ENCODE results near the gene IGFL2.

GRCh38 chr19:46159418-46160232, 11.6 kb downstream of the IGFL2 start:
- TF ChIP-seq CTCF (IDR thresholded peaks at IDR 0.05 in 2 of 3, conservative IDR thresholded peaks at IDR 0.05 in 1 of 3; ENCODE audit: borderline replicate concordance in 1 of 3, insufficient read depth in 1 of 3, low read depth in 2 of 3, low read length in 2 of 3) (no peak), MAX (IDR thresholded peaks at IDR 0.05) (no peak)
